HL-60 (cell line): ENCODE data around the gene AMMECR1.

Experiments used
- DNase-seq, 2 experiments: peaks; one replicate each; pipeline ENCODE4 v3.0.0-alpha.2; 2010 to 2020; ENCODE audit warnings: low read depth in 1 of 2, low spot score in 1 of 2
- H3K27ac ChIP-seq: fragments of 250-450 bp; sonication (Bioruptor Pico); replicated peaks from 2 replicates; pipeline ENCODE4 v1.5.1; 2020; ENCODE audit warnings: mild to moderate bottlenecking, moderate library complexity
- H3K27me3 ChIP-seq: fragments of 250-450 bp; sonication (Bioruptor Pico); 2 replicates; pipeline ENCODE4 v1.5.1; 2021; ENCODE audit warnings: mild to moderate bottlenecking, moderate library complexity; ENCODE audit not compliant: insufficient read depth, poor library complexity, severe bottlenecking
- H3K4me3 ChIP-seq: replicated peaks from 2 replicates; pipeline ENCODE4 v1.5.1; 2011; ENCODE audit warnings: mild to moderate bottlenecking, control low read depth, low read length; ENCODE audit not compliant: insufficient read depth
- GABPA ChIP-seq: IDR thresholded peaks from 2 replicates; pipeline ENCODE4 v1.6.1; 2012; ENCODE audit warnings: low read depth
- POLR2AphosphoS5 ChIP-seq: IDR thresholded peaks from 2 replicates; pipeline ENCODE4 v1.6.1; 2012; ENCODE audit warnings: low read depth
- SPI1 ChIP-seq: IDR thresholded peaks from 2 replicates; pipeline ENCODE4 v1.6.1; 2012; ENCODE audit warnings: low read depth, mild to moderate bottlenecking, borderline replicate concordance
- TF ChIP-seq, protein P1 (sequence below): IDR thresholded peaks from one replicate; pipeline ENCODE4 v1.5.1; 2011; ENCODE audit warnings: low read length, control low read depth, inconsistent platforms; ENCODE audit not compliant: insufficient read depth
- TF ChIP-seq, protein P2 (sequence below): IDR thresholded peaks from 2 replicates; pipeline ENCODE4 v1.6.1; 2012; ENCODE audit warnings: low read depth; ENCODE audit not compliant: insufficient replicate concordance

The AMMECR1 gene

DNA sequence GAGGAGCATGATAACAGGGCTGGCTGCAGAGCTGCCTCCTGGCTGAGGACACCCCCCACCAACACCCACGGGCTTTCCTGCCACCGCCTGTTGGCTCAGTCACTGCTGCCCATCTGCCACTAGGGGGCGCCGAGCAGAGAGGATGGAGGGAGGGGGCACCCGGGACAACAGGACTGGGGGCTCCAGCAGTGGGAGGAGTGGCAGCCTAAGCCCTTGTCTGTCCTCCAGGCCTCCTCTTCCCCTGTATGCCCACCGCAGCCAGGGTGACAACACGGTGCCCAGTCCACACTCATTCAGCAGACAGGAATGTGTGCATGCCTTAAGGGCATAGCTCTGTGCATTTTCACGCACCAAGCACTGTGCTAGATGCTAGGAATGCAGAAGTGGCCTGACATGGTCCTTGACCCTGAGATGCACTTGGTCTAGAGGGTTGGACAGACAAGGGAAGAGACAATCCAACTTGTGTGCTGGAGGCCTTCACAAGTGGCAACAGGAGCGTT is 149.9 kb downstream of the AMMECR1 start:
- no peaks in the 10 kb centered on the region for H3K27me3 ChIP-seq
- peak in 1 of 2 experiments; percentile 21 for DNase-seq
- no peak overlapping the region for H3K4me3 ChIP-seq
- no peak overlapping the region for H3K27ac ChIP-seq
- TF ChIP-seq GABPA (no peak), SPI1 (no peak), POLR2AphosphoS5 (no peak)
- TF ChIP-seq, protein P1, sequence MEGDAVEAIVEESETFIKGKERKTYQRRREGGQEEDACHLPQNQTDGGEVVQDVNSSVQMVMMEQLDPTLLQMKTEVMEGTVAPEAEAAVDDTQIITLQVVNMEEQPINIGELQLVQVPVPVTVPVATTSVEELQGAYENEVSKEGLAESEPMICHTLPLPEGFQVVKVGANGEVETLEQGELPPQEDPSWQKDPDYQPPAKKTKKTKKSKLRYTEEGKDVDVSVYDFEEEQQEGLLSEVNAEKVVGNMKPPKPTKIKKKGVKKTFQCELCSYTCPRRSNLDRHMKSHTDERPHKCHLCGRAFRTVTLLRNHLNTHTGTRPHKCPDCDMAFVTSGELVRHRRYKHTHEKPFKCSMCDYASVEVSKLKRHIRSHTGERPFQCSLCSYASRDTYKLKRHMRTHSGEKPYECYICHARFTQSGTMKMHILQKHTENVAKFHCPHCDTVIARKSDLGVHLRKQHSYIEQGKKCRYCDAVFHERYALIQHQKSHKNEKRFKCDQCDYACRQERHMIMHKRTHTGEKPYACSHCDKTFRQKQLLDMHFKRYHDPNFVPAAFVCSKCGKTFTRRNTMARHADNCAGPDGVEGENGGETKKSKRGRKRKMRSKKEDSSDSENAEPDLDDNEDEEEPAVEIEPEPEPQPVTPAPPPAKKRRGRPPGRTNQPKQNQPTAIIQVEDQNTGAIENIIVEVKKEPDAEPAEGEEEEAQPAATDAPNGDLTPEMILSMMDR = peak; percentile 9

DNA sequence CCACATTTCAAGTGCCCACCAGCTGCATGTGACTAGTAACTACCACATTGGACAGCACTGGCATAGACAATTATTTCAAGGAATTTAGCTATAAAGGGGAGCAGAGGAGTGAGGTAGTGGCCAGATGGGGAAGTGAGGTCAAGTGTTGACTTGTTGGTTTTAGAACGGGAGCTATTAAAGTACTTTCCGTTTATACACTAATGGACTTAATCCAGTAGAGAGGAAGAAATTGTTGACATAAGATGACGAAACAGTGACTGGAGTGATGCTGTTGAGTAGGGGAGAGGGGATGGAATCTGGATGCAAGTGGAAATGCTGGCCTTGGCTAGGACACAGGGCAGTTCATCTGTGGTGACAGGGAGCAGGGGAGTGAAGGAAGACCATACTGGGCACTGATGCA is 154.4 kb downstream of the AMMECR1 start:
- no peaks in the 10 kb centered on the region for H3K27me3 ChIP-seq
- TF ChIP-seq GABPA (no peak), SPI1 (no peak)
- TF ChIP-seq, protein P2, sequence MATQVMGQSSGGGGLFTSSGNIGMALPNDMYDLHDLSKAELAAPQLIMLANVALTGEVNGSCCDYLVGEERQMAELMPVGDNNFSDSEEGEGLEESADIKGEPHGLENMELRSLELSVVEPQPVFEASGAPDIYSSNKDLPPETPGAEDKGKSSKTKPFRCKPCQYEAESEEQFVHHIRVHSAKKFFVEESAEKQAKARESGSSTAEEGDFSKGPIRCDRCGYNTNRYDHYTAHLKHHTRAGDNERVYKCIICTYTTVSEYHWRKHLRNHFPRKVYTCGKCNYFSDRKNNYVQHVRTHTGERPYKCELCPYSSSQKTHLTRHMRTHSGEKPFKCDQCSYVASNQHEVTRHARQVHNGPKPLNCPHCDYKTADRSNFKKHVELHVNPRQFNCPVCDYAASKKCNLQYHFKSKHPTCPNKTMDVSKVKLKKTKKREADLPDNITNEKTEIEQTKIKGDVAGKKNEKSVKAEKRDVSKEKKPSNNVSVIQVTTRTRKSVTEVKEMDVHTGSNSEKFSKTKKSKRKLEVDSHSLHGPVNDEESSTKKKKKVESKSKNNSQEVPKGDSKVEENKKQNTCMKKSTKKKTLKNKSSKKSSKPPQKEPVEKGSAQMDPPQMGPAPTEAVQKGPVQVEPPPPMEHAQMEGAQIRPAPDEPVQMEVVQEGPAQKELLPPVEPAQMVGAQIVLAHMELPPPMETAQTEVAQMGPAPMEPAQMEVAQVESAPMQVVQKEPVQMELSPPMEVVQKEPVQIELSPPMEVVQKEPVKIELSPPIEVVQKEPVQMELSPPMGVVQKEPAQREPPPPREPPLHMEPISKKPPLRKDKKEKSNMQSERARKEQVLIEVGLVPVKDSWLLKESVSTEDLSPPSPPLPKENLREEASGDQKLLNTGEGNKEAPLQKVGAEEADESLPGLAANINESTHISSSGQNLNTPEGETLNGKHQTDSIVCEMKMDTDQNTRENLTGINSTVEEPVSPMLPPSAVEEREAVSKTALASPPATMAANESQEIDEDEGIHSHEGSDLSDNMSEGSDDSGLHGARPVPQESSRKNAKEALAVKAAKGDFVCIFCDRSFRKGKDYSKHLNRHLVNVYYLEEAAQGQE = no peak
- TF ChIP-seq, protein P1 = no peak
- no peak for DNase-seq
- H3K4me3 ChIP-seq = no peak overlapping the region
- H3K27ac ChIP-seq = no peak overlapping the region

DNA sequence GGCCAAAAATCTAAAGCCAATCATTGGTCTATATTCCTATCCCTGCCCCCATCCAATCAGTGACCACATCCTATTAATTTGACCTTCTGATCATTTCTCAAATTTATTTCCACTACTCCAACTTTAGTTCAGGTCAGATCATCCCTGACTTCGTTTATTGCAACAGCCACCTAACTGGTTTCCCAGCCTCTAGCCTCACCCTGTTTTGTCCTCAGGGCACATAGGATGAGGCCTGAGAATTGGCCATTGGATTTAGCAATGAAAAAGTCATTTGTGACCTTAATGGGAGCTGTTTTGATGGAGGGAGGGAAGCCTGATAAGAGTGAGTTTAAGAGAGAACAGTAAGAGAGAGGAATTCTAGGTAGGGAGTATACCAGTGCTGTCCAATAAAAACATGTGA is 155.0 kb downstream of the AMMECR1 start:
- H3K27me3 ChIP-seq = no peaks in the 10 kb centered on the region
- TF ChIP-seq GABPA (no peak), SPI1 (no peak), POLR2AphosphoS5 (no peak)
- TF ChIP-seq, protein P2 = no peak
- TF ChIP-seq, protein P1 = no peak
- no peak for DNase-seq
- no peak overlapping the region for H3K27ac ChIP-seq
- no peak overlapping the region for H3K4me3 ChIP-seq

DNA sequence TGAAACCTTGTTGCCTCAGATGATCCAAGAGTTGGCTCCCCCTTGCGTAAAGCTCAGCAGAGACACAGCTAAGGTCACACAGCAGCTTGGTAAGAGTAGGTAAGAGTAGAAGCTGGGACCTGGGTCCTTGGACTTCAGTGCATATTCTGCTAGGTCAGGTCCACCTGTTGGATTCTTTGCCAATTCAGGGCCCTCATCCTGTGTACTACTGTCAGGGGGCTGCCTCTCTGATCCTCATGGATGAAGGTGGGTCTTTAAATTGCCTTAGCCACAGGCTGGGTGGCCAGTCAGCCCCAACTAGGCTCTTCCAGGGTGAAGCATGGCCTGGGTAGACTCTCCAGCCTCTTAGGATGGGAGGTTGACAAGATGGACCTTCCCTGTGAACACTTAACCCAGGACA is 155.8 kb downstream of the AMMECR1 start:
- DNase-seq = no peak
- Histone ChIP-seq H3K4me3 (no peak overlapping the region), H3K27ac (no peak overlapping the region), H3K27me3 (no peaks in the 10 kb centered on the region)
- TF ChIP-seq, protein P1 = no peak
- TF ChIP-seq SPI1 (no peak), GABPA (no peak), POLR2AphosphoS5 (no peak)
- TF ChIP-seq, protein P2 = no peak
